DMS114 treated with DMSO at 0.1 percent for 48 hours (cell line): ENCODE data around the gene SYNPR.
"Not testable (repeated sequence)": the region's sequence is repeated elsewhere in the genome, so short reads cannot be mapped to it uniquely, and the experiment has no call there.

Experiments
- DNase-seq: peaks from one replicate; lab custom pipeline; 2025; ENCODE audit not compliant: unreplicated experiment; lab: John Stamatoyannopoulos, UW

The SYNPR gene

GRCh38 chr3:63278171-63279004 lies at the start of gene SYNPR:
TSS of gene SYNPR (plus strand) at chr3:63278308.
- DNase-seq, result no peak

GRCh38 chr3:63228677-63229076 lies 49.4 kb upstream of the SYNPR start:
- DNase-seq, result no peak

GRCh38 chr3:63230146-63230545 lies 48.0 kb upstream of the SYNPR start:
- DNase-seq, result no peak

- DNase-seq, result no peak
Measured at GRCh38 chr3:63231643-63232042, 46.5 kb upstream of the SYNPR start.

GRCh38 chr3:63232764-63233396 lies 45.2 kb upstream of the SYNPR start:
- DNase-seq, result peak; percentile 26

- no peak for DNase-seq
Measured at GRCh38 chr3:63240381-63240902, 37.7 kb upstream of the SYNPR start.

GRCh38 chr3:63242124-63242523 lies 36.0 kb upstream of the SYNPR start:
- no peak for DNase-seq

GRCh38 chr3:63244486-63244885 lies 33.6 kb upstream of the SYNPR start:
- no peak for DNase-seq

GRCh38 chr3:63245726-63246241 lies 32.3 kb upstream of the SYNPR start:
- DNase-seq, result no peak

- DNase-seq, result no peak
Measured at GRCh38 chr3:63248015-63248414, 30.1 kb upstream of the SYNPR start.

GRCh38 chr3:63251499-63251898 lies 26.6 kb upstream of the SYNPR start:
- no peak for DNase-seq

GRCh38 chr3:63255819-63256218 lies 22.3 kb upstream of the SYNPR start:
- not testable (repeated sequence) for DNase-seq

- no peak for DNase-seq
Measured at GRCh38 chr3:63264716-63265115, 13.4 kb upstream of the SYNPR start.

GRCh38 chr3:63274359-63274758 lies 3.7 kb upstream of the SYNPR start:
- DNase-seq, result no peak

- DNase-seq, result no peak
Measured at GRCh38 chr3:63279005-63279841, 1.1 kb downstream of the SYNPR start.

- no peak for DNase-seq
Measured at GRCh38 chr3:63287610-63288009, 9.5 kb downstream of the SYNPR start.

- no peak for DNase-seq
Measured at GRCh38 chr3:63290686-63291085, 12.6 kb downstream of the SYNPR start.

- no peak for DNase-seq
Measured at GRCh38 chr3:63294332-63294731, 16.2 kb downstream of the SYNPR start.

GRCh38 chr3:63295356-63295755 lies 17.2 kb downstream of the SYNPR start:
- no peak for DNase-seq

GRCh38 chr3:63295806-63296205 lies 17.7 kb downstream of the SYNPR start:
- DNase-seq, result no peak

- DNase-seq, result no peak
Measured at GRCh38 chr3:63296249-63296648, 18.1 kb downstream of the SYNPR start.
